Osteoblast (primary cell): ENCODE data around the gene LCE7A. TPM values are rescaled to one million over a fixed set of nuclear protein-coding genes. Genes with fewer than 3 reads are reported as not detected.

Source experiments
- DNase-seq: peaks from one replicate; pipeline ENCODE4 v3.0.0; 2011; ENCODE audit warnings: low spot score, mixed read lengths; ENCODE audit not compliant: insufficient read length; ENCODE audit errors: missing footprints
- H2AFZ ChIP-seq: 2 replicates; pipeline ENCODE4 v1.6.0; 2011; ENCODE audit warnings: mild to moderate bottlenecking, low read length
- H3K27ac ChIP-seq: 2 replicates; pipeline ENCODE4 v1.5.1; 2011; ENCODE audit warnings: mild to moderate bottlenecking, low read depth, low read length, moderate library complexity
- H3K27me3 ChIP-seq: 2 replicates; pipeline ENCODE4 v1.6.0; 2012; ENCODE audit warnings: mild to moderate bottlenecking, control low read depth, inconsistent platforms, low read length, moderate library complexity; ENCODE audit not compliant: insufficient read depth
- H3K36me3 ChIP-seq: 2 replicates; pipeline ENCODE4 v1.5.1; 2011; ENCODE audit warnings: mild to moderate bottlenecking, low read length, control low read depth, moderate library complexity; ENCODE audit not compliant: insufficient read depth
- H3K4me1 ChIP-seq: 2 replicates; pipeline ENCODE4 v1.5.1; 2011; ENCODE audit warnings: mild to moderate bottlenecking, low read length, control low read depth, moderate library complexity; ENCODE audit not compliant: insufficient read depth
- H3K4me2 ChIP-seq: 2 replicates; pipeline ENCODE4 v1.6.0; 2011; ENCODE audit warnings: mild to moderate bottlenecking, low read length; ENCODE audit not compliant: insufficient read depth
- H3K4me3 ChIP-seq: fragments of 200-600 bp; sonication (generic); 3 replicates; pipeline ENCODE4 v1.5.1; 2012; ENCODE audit warnings: mild to moderate bottlenecking, low read length, inconsistent platforms; ENCODE audit not compliant: insufficient read depth
- H3K79me2 ChIP-seq: 2 replicates; pipeline ENCODE4 v1.6.0; 2012; ENCODE audit warnings: mild to moderate bottlenecking, low read length, control low read depth, inconsistent platforms; ENCODE audit not compliant: insufficient read depth
- H3K9me3 ChIP-seq: 2 replicates; pipeline ENCODE4 v1.5.1; 2011; ENCODE audit warnings: low read depth, low read length, control low read depth
- H4K20me1 ChIP-seq: 2 replicates; pipeline ENCODE4 v1.6.0; 2012; ENCODE audit warnings: mild to moderate bottlenecking, low read length, control low read depth; ENCODE audit not compliant: insufficient read depth
- total RNA-seq: library from RNA; depleted of rRNA; stranded (reverse); fragments of >200 nt; gene quantifications from 2 replicates; pipeline ENCODE4 v1.2.3, GENCODE V29; 2012
- TF ChIP-seq, protein P1 (sequence below): IDR thresholded peaks from 2 replicates; pipeline ENCODE4 v1.5.1; 2011; ENCODE audit warnings: mild to moderate bottlenecking, low read depth, low read length, moderate library complexity; ENCODE audit errors: extremely low read depth

LCE7A gene
- not detected in 2 replicates for total RNA-seq

- H3K27me3 ChIP-seq, result no peaks in the 10 kb centered on the region
- H3K4me1 ChIP-seq, result no peaks in the 10 kb centered on the region
- no peak within 1 kb of the TSS for H3K4me2 ChIP-seq
- no peak within 1 kb of the TSS for H2AFZ ChIP-seq
- TF ChIP-seq, protein P1, sequence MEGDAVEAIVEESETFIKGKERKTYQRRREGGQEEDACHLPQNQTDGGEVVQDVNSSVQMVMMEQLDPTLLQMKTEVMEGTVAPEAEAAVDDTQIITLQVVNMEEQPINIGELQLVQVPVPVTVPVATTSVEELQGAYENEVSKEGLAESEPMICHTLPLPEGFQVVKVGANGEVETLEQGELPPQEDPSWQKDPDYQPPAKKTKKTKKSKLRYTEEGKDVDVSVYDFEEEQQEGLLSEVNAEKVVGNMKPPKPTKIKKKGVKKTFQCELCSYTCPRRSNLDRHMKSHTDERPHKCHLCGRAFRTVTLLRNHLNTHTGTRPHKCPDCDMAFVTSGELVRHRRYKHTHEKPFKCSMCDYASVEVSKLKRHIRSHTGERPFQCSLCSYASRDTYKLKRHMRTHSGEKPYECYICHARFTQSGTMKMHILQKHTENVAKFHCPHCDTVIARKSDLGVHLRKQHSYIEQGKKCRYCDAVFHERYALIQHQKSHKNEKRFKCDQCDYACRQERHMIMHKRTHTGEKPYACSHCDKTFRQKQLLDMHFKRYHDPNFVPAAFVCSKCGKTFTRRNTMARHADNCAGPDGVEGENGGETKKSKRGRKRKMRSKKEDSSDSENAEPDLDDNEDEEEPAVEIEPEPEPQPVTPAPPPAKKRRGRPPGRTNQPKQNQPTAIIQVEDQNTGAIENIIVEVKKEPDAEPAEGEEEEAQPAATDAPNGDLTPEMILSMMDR, result no peak
- H3K27ac ChIP-seq, result no peak within 1 kb of the TSS
- no peaks in the 10 kb centered on the region for H3K79me2 ChIP-seq
- H3K9me3 ChIP-seq, result no peaks in the 10 kb centered on the region
- H3K36me3 ChIP-seq, result no peaks in the 10 kb centered on the region
- H4K20me1 ChIP-seq, result no peaks in the 10 kb centered on the region
- H3K4me3 ChIP-seq, result no peak within 1 kb of the TSS
- DNase-seq, result no peak
Measured at GRCh38 chr1:152859696-152860095, at the start of gene LCE7A. LCE7A (plus strand) TSS chr1:152859996; CDS start chr1:152860698, 702 bp downstream.

DNA sequence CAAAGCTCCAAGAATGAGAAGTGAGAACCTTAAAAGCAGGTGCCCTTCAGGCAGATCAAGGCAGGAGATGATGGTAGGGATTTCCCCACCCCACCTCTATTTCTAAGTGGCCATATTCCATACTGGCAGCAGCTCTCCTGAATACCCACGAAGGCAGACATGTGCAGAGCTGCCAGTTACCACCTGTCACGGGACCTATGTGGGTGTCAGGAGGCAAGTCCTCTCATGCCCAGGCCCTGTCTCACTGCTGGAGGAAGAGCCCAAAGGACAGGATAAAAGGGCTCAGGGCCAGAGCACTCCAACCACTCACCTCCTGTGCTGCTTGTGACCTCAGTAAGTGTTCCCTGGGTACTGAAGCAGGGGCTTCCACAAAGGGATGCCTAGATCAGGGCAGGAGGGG lies 48.7 kb upstream of the LCE7A start:
- no peaks in the 10 kb centered on the region for H3K27me3 ChIP-seq
- TF ChIP-seq, protein P1, result no peak
- no peak overlapping the region for H3K4me2 ChIP-seq
- H3K36me3 ChIP-seq, result no peaks in the 10 kb centered on the region
- no peaks in the 10 kb centered on the region for H3K79me2 ChIP-seq
- no peak overlapping the region for H3K27ac ChIP-seq
- H4K20me1 ChIP-seq, result no peaks in the 10 kb centered on the region
- H3K4me1 ChIP-seq, result no peaks in the 10 kb centered on the region
- no peaks in the 10 kb centered on the region for H3K9me3 ChIP-seq
- DNase-seq, result no peak
- no peak overlapping the region for H3K4me3 ChIP-seq
- H2AFZ ChIP-seq, result no peak overlapping the region

DNA sequence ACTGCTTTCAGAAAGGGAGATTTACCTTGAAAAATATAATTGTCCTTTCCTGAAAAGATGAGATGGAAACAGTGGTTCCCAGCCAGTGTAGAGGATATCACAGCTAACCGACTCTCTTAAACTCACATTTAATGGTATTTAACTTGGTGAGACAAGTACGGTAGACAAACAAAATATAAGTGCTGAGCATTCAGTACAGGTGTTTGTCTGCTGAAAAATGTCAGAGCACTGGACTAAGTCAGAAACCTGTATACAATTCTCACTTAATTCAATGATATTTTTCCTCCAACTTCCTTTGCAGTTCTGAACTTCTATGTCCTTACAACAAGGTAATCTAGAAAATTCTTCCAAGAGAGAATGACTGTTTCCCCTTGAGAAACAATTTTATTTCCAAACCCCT lies 48.1 kb upstream of the LCE7A start, which contains the start of gene LCE1B:
Gene LCE1B (plus strand): TSS at position 301 of the 400 bp plus-strand sequence. CDS start 476 bp downstream, outside the sequence.
- Histone ChIP-seq H3K9me3 (no peaks in the 10 kb centered on the region), H3K4me2 (no peak within 1 kb of the TSS), H4K20me1 (no peaks in the 10 kb centered on the region), H3K36me3 (no peaks in the 10 kb centered on the region), H3K4me3 (no peak within 1 kb of the TSS), H3K79me2 (no peaks in the 10 kb centered on the region), H3K4me1 (no peaks in the 10 kb centered on the region), H3K27ac (no peak within 1 kb of the TSS), H3K27me3 (no peaks in the 10 kb centered on the region), H2AFZ (no peak within 1 kb of the TSS)
- DNase-seq, result no peak
- TF ChIP-seq, protein P1, result no peak

GRCh38 chr1:152817309-152817708 lies 42.5 kb upstream of the LCE7A start:
- no peak overlapping the region for H2AFZ ChIP-seq
- H3K79me2 ChIP-seq, result no peaks in the 10 kb centered on the region
- H3K27me3 ChIP-seq, result no peaks in the 10 kb centered on the region
- no peaks in the 10 kb centered on the region for H4K20me1 ChIP-seq
- no peaks in the 10 kb centered on the region for H3K4me1 ChIP-seq
- H3K27ac ChIP-seq, result no peak overlapping the region
- no peak overlapping the region for H3K4me3 ChIP-seq
- no peak for DNase-seq
- no peak overlapping the region for H3K4me2 ChIP-seq
- no peaks in the 10 kb centered on the region for H3K9me3 ChIP-seq
- TF ChIP-seq, protein P1, result no peak
- H3K36me3 ChIP-seq, result no peaks in the 10 kb centered on the region
